IMR-90 (cell line): Measurements from ENCODE around the gene CXCL12.

Experiments used
- CEBPB ChIP-seq: IDR thresholded peaks from 2 replicates; pipeline ENCODE4 v1.6.1; 2012; ENCODE audit warnings: low read depth, low read length, improper control_type of control experiment
- CTCF ChIP-seq: conservative IDR thresholded peaks from 2 replicates; pipeline ENCODE4 v1.5.1; 2012; ENCODE audit warnings: mild to moderate bottlenecking, low read depth, low read length, improper control_type of control experiment
- ELK1 ChIP-seq: fragments of 150-350 bp; IDR thresholded peaks from 2 replicates; pipeline ENCODE4 v1.6.1; 2016; ENCODE audit warnings: low read depth, mild to moderate bottlenecking, low read length, moderate library complexity, borderline replicate concordance
- MAFK ChIP-seq: IDR thresholded peaks from 2 replicates; pipeline ENCODE4 v1.6.1; 2012; ENCODE audit warnings: low read depth, low read length, improper control_type of control experiment
- MAZ ChIP-seq: IDR thresholded peaks from 2 replicates; pipeline ENCODE4 v1.6.1; 2012; ENCODE audit warnings: low read depth, mild to moderate bottlenecking, low read length, improper control_type of control experiment, moderate library complexity, borderline replicate concordance
- POLR2A ChIP-seq: IDR thresholded peaks from 2 replicates; pipeline ENCODE4 v1.6.1; 2012; ENCODE audit warnings: mild to moderate bottlenecking, low read depth, low read length
- RAD21 ChIP-seq: IDR thresholded peaks from 2 replicates; pipeline ENCODE4 v1.6.1; 2012; ENCODE audit warnings: low read length, improper control_type of control experiment
- RFX5 ChIP-seq: IDR thresholded peaks from 2 replicates; pipeline ENCODE4 v1.8.0; 2012; ENCODE audit warnings: low read depth, mild to moderate bottlenecking, low read length, moderate library complexity
- SMC3 ChIP-seq: fragments of 150-350 bp; IDR thresholded peaks from 2 replicates; pipeline ENCODE4 v1.6.1; 2016; ENCODE audit warnings: low read depth, mild to moderate bottlenecking, antibody characterized with exemption, low read length, moderate library complexity
- USF2 ChIP-seq: fragments of 150-350 bp; IDR thresholded peaks from 2 replicates; pipeline ENCODE4 v1.6.1; 2017; ENCODE audit warnings: mild to moderate bottlenecking, antibody characterized with exemption, low read length, low read depth

- TF ChIP-seq USF2 (no peak), RFX5 (no peak), POLR2A (no peak), ELK1 (no peak), CTCF (no peak), MAFK (no peak), RAD21 (no peak), CEBPB (no peak), SMC3 (no peak), MAZ (no peak)
These were observed 16.3 kb downstream of the CXCL12 start for GRCh38 chr10:44368637-44369036.
